OCI-M2 (cell line): Measurements from ENCODE around the gene MRPL14.
"Not testable (repeated sequence)": the region's sequence is repeated elsewhere in the genome, so short reads cannot be mapped to it uniquely, and the experiment has no call there.

Experiments
- DNase-seq: peaks from one replicate; lab custom pipeline; 2025; ENCODE audit not compliant: unreplicated experiment; lab: John Stamatoyannopoulos, UW

Gene MRPL14

GRCh38 chr6:44102527-44102926 lies 24.7 kb downstream of the MRPL14 start:
- DNase-seq = no peak

DNA sequence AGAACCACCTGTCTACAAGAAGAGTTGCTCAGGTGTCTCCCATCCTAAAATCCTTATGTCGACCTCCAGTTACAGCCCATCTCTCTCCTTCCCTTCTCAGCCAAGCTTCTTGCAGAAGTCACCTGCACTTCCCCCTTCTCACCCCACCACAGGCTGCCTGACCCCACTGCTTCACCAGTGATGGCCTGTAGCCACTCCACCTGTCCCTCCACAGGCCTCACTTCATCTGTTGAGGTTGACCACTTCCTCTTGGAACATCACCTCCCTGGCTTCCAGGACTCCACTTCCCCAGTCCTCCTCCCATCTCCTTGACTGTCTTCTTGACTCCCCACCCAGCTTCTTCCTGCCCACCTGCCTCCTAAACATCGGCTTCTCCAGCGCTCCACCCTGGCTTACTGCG lies 25.4 kb downstream of the MRPL14 start:
- DNase-seq = no peak

- no peak for DNase-seq
Measured at GRCh38 chr6:44100088-44100550, 27.1 kb downstream of the MRPL14 start.

GRCh38 chr6:44099192-44099591 lies 28.1 kb downstream of the MRPL14 start:
- DNase-seq = no peak

- no peak for DNase-seq
Measured at GRCh38 chr6:44097782-44098317, 29.4 kb downstream of the MRPL14 start.

DNA sequence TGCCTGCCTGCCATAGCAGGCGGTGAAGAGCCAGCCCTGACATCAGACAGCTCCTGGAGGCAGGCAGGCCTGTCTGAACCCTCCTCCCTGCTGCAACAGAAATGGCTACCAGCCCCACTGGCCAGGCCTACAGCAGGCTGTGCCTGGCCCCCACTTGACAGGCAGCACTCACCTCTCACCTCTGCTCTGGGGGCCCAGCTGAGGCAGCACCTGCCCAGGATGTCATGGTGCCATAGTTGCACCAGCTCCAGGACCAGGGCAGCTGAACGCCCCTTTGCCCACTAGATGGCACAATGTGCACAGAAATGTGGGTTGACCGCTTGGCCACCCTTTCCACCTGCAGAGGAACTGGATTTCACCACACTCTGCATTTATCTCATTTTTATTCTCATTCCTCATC lies 30.6 kb downstream of the MRPL14 start:
- no peak for DNase-seq

GRCh38 chr6:44095243-44095623 lies 32.0 kb downstream of the MRPL14 start:
- DNase-seq = not testable (repeated sequence)

DNA sequence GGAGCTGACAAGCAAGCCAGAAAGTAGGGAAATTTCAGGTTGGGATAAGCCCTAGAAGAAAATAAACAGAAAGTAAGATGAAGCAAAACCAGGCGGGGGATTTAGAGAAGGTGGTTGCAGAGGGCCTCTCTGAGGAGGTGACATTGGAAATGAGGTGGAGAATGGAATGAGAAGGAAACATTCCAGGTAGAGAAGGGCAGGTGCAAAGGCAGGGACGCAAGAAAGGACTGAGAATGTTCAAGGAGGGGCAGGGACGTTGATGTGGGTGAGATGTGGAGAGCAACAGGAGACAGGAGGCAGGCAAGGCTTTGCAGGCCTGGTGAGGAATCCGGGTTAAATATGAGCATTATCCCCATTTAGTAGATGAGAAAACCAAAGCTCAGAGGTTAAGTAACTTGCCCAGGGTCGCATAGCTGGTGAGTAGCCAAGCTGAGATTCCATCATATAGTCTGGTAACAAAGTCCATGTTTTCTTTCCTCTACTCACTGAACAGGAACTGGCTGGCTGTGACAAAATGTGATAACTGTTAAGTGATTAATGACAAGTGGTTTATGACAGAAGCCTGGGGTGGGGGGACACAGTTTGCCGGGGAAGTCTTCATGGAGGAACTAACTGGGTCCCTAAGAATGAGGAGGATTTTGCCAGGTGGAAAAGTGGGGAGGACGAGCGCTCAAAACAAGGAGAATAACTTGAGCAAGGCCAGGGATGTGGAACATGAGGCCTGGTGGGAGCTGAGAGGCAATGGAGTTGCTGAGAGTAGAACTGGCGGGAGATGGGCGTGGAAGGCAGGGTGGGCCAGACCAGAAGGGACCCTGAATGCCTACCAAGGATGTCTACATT lies 32.6 kb downstream of the MRPL14 start:
- no peak for DNase-seq

- DNase-seq = no peak
Measured at GRCh38 chr6:44093750-44094402, 33.4 kb downstream of the MRPL14 start.

DNA sequence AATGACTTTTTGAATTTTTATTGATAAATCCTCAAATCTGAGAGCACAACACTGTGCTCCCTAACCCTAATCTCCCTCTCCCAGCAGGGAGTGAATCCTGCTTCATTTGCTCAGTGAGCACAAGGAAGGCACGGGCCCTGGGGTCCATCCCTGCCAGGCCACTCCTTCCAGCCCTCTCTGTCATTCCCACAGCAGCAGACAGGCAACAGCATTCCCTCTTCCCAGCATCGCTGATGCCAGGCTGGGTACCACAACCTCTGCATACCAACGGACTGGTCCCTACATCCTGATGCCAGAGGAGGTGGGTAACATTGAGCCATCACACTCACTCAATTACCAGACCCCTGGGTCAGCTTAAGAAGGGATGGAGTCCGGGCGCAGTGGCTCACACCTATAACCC lies 34.2 kb downstream of the MRPL14 start:
- DNase-seq = no peak

GRCh38 chr6:44091981-44092884 lies 35.0 kb downstream of the MRPL14 start:
- DNase-seq = no peak

- not testable (repeated sequence) for DNase-seq
Measured at GRCh38 chr6:44091356-44091755, 35.9 kb downstream of the MRPL14 start.

- no peak for DNase-seq
Measured at GRCh38 chr6:44090465-44090864, 36.8 kb downstream of the MRPL14 start.

GRCh38 chr6:44088827-44089590 lies 38.2 kb downstream of the MRPL14 start:
- no peak for DNase-seq

GRCh38 chr6:44087623-44088022 lies 39.6 kb downstream of the MRPL14 start:
- no peak for DNase-seq

DNA sequence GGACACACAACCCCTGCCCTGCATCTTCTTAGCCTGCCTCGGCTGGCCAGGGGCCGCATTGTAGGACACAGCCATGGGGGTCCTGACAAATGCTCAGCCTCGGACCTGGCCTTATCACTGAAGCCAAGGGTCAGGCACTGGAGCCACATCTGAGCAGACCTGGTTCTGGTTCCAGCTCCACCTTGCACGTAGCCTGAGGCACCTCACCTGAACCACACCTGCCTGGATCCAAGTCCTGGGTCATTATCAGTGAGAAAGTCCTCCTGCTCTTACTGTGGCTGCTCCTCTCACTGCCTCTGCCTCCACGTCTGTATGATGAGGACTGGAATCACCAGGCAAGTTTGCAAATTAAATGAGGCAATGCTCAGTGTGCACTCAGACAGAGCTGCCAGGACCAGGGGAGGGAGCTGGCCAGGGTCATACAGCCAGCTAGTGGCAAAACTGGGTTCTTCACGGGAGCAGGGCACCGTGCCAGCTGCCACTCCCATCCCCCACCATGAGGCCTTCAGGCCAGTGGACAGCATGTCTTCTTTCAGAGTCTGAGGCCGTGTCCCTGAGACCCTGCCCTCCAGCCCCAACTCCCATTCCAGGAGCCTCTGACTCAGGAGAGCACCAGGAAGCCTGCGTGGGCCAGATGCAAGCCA lies 40.2 kb downstream of the MRPL14 start:
- DNase-seq = no peak

DNA sequence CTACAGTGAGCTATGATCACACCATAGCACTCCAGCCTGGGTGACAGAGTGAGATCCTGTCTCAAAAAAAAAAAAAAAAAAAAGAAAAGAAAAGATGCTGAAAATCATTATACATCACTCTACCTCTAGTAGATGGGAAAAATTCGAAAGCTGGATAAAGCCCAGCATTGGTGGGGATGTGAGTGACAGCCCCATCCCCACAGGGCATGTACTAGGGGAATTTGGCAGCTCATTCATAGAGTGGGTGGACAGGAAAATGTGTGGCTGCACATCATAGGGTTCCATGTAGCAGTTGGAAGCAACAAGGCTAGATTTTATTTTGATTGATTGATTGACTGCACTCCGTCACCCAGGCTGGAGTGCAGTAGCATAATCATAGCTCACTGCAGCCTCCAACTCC lies 42.0 kb downstream of the MRPL14 start:
- DNase-seq = no peak

DNA sequence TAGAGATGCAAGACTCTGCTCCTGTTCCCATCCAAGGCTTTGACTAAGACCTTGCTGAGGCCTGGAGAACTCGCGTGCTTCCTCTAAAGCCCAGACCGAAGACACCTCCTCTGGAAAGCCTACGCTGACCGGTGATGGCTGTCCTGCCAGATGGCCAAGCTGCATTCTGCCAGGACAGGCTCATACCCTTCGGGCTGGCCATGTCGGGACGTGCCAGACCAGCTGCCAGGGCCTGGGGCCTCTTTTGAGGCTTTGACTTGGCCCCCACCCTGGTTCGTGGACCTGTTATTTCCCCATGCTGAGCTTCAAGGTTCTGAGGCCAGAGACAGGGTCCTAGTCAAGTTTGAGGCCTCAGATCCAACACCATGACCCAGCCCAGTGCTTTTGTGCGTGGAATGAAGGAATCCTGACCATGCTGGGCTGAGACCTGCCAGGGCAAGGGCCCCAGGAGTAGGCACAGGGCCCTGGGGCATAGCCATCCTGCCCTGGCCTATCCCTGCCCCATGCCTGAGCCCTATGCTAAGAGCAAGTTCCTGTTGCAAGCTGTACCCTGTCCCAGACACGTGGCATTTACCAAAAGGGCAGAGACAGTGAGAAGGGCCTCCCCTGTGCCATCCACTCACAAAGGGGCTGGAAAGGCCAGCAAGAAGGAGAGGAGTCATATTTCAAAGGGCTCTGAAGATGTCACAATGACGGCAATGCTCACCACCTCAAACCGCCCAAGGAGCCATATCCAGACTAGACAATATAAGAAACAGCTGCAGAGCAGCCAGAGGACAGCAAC lies 42.8 kb downstream of the MRPL14 start:
- DNase-seq = no peak

- DNase-seq = no peak
Measured at GRCh38 chr6:44082872-44083321, 44.4 kb downstream of the MRPL14 start.
